OCI-LY7 (cell line): ENCODE data around the gene ZNF605. TPM values are rescaled to one million over a fixed set of nuclear protein-coding genes. Genes with fewer than 3 reads are reported as not detected.

Source experiments
- BruUV-seq: library from RNA; stranded (reverse); fragments of 400-500 nt; replicated peaks from 2 replicates; lab custom pipeline; 2021; lab: Mats Ljungman, UMichigan
- CTCF ChIA-PET: fragments of 300-600 bp; sonication (Branson Sonifier 250); formaldehyde crosslinking; loops from one replicate; lab custom pipeline; 2022; ENCODE audit warnings: antibody characterized with exemption; ENCODE audit not compliant: unreplicated experiment; lab: Charles Lee
- POLR2A ChIA-PET: fragments of 300-600 bp; sonication (Branson Sonifier 250); formaldehyde crosslinking; loops from one replicate; lab custom pipeline; 2022; ENCODE audit warnings: antibody characterized with exemption; lab: Charles Lee
- DNase-seq: peaks from one replicate; pipeline ENCODE4 v3.0.0-alpha.2; 2015; ENCODE audit warnings: low spot score
- H2AFZ ChIP-seq: fragments of 200-600 bp; sonication (generic), shearing (Covaris generic); 2 replicates; pipeline ENCODE4 v1.6.1; 2014; ENCODE audit warnings: mild to moderate bottlenecking, antibody characterized with exemption, low read length, moderate library complexity
- H3K27ac ChIP-seq: fragments of 200-600 bp; sonication (generic); 2 replicates; pipeline ENCODE4 v1.5.1; 2014; ENCODE audit warnings: mixed run types, low read depth, mild to moderate bottlenecking, moderate library complexity, low read length, inconsistent platforms; ENCODE audit not compliant: poor library complexity, severe bottlenecking
- H3K36me3 ChIP-seq: fragments of 200-600 bp; sonication (generic); 2 replicates; pipeline ENCODE4 v1.6.1; 2014; ENCODE audit warnings: mild to moderate bottlenecking, antibody characterized with exemption, low read length, moderate library complexity, mixed read lengths; ENCODE audit not compliant: insufficient read depth
- H3K4me1 ChIP-seq: fragments of 200-600 bp; sonication (generic); 2 replicates; pipeline ENCODE4 v1.5.1; 2014; ENCODE audit warnings: mild to moderate bottlenecking, low read length; ENCODE audit not compliant: insufficient read depth, poor library complexity, severe bottlenecking
- H3K4me2 ChIP-seq: fragments of 200-600 bp; sonication (generic); 2 replicates; pipeline ENCODE4 v1.6.1; 2014; ENCODE audit warnings: mild to moderate bottlenecking, low read length
- H3K4me3 ChIP-seq: fragments of 200-600 bp; sonication (generic); 2 replicates; pipeline ENCODE4 v1.5.1; 2014; ENCODE audit warnings: mild to moderate bottlenecking, low read depth, low read length; ENCODE audit not compliant: poor library complexity, severe bottlenecking
- H3K79me2 ChIP-seq: fragments of 200-600 bp; sonication (generic); 2 replicates; pipeline ENCODE4 v1.6.1; 2016; ENCODE audit warnings: low read depth, mild to moderate bottlenecking, low read length, moderate library complexity, mixed read lengths; ENCODE audit not compliant: insufficient read depth
- H3K9me2 ChIP-seq: fragments of 200-600 bp; sonication (generic); 2 replicates; pipeline ENCODE4 v1.6.1; 2016; ENCODE audit warnings: mild to moderate bottlenecking, low read length, mixed read lengths; ENCODE audit not compliant: insufficient read depth
- H3K9me3 ChIP-seq: fragments of 200-600 bp; sonication (generic); 2 replicates; pipeline ENCODE4 v1.6.1; 2014; ENCODE audit warnings: mild to moderate bottlenecking, mixed run types, low read length, mixed read lengths
- H4K20me1 ChIP-seq: fragments of 200-600 bp; sonication (generic); 2 replicates; pipeline ENCODE4 v1.6.1; 2014; ENCODE audit warnings: mild to moderate bottlenecking, antibody characterized with exemption, low read length, moderate library complexity, mixed read lengths; ENCODE audit not compliant: insufficient read depth
- EZH2phosphoT487 ChIP-seq: fragments of 200-600 bp; sonication (generic); IDR thresholded peaks from 2 replicates; pipeline ENCODE4 v1.6.1; 2018; ENCODE audit warnings: low read depth, borderline replicate concordance, mild to moderate bottlenecking, mixed run types, antibody characterized with exemption, low read length, moderate library complexity, mixed read lengths
- intact Hi-C: fragments of 100-400 bp; cut with micrococcal nuclease; formaldehyde crosslinking; loops from one replicate; pipeline ENCODE4 v1.10.0; 2022; ENCODE audit not compliant: unreplicated experiment
- total RNA-seq, 2 experiments: library from RNA; depleted of rRNA in 1 of 2; stranded (reverse); fragments of >200 nt in 1 of 2; shearing (Covaris generic) in 1 of 2; gene quantifications; 2 replicates each; pipeline ENCODE4 v1.2.3, GENCODE V29; 2014 to 2022
- TF ChIP-seq, protein P1 (sequence below): fragments of 200-600 bp; sonication (generic); conservative IDR thresholded peaks from 2 replicates; pipeline ENCODE4 v1.5.1; 2014; ENCODE audit warnings: mild to moderate bottlenecking, antibody characterized with exemption, low read length, moderate library complexity, mixed read lengths

Gene ZNF605
- total RNA-seq, 2 experiments from 2014 or later, result 6.6 to 13.9 TPM

- no peaks in the 10 kb centered on the region for H3K9me2 ChIP-seq
- ChIA-PET POLR2A (no interaction called here), CTCF (no interaction called here)
- peaks cover 24% of the 10 kb centered on the region; the same call in 1 of the 2 replicates for H3K9me3 ChIP-seq
- H3K27ac ChIP-seq, result no peak overlapping the region
- no peak for TF ChIP-seq EZH2phosphoT487
- TF ChIP-seq, protein P1, sequence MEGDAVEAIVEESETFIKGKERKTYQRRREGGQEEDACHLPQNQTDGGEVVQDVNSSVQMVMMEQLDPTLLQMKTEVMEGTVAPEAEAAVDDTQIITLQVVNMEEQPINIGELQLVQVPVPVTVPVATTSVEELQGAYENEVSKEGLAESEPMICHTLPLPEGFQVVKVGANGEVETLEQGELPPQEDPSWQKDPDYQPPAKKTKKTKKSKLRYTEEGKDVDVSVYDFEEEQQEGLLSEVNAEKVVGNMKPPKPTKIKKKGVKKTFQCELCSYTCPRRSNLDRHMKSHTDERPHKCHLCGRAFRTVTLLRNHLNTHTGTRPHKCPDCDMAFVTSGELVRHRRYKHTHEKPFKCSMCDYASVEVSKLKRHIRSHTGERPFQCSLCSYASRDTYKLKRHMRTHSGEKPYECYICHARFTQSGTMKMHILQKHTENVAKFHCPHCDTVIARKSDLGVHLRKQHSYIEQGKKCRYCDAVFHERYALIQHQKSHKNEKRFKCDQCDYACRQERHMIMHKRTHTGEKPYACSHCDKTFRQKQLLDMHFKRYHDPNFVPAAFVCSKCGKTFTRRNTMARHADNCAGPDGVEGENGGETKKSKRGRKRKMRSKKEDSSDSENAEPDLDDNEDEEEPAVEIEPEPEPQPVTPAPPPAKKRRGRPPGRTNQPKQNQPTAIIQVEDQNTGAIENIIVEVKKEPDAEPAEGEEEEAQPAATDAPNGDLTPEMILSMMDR, result no peak
- no peak for DNase-seq
- no TSS peak for BruUV-seq
- H3K79me2 ChIP-seq, result no peaks in the 10 kb centered on the region
- H2AFZ ChIP-seq, result no peak overlapping the region
- peaks cover 42% of the 10 kb centered on the region for H3K36me3 ChIP-seq
- H3K4me3 ChIP-seq, result no peak overlapping the region
- no peaks in the 10 kb centered on the region for H4K20me1 ChIP-seq
- no peak overlapping the region for H3K4me2 ChIP-seq
- intact Hi-C loops, result no loop called here
- H3K4me1 ChIP-seq, result no peaks in the 10 kb centered on the region
Measured at GRCh38 chr12:132946246-132946820, 9.8 kb downstream of the ZNF605 start.

DNA sequence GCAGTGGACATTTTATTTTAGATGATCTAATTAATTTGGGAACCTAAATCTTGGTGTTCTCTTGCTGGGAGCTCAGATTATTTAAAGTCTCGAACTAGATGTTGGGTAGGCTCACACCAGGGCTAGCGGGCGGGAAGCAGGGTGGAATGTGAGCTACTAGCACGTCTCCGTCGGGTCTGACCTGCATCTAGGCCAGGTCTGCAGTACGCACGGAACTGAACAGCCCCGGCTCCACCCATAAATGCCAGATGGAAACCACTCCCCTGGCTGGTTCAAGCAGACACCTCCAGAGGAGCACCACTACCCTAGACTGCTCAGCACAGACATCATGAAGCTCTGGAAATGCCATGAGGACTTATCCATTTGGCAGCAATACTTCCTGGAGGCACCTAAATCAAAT is 10.3 kb downstream of the ZNF605 start:
- H3K4me2 ChIP-seq, result no peak overlapping the region
- H2AFZ ChIP-seq, result no peak overlapping the region
- no peaks in the 10 kb centered on the region for H4K20me1 ChIP-seq
- no peak for DNase-seq
- H3K9me2 ChIP-seq, result no peaks in the 10 kb centered on the region
- H3K9me3 ChIP-seq, result peaks cover 18% of the 10 kb centered on the region; the same call in 1 of the 2 replicates
- TF ChIP-seq, protein P1, result no peak
- no peak for TF ChIP-seq EZH2phosphoT487
- no peak overlapping the region for H3K27ac ChIP-seq
- no peaks in the 10 kb centered on the region for H3K4me1 ChIP-seq
- H3K36me3 ChIP-seq, result peaks cover 47% of the 10 kb centered on the region
- no TSS peak for BruUV-seq
- POLR2A ChIA-PET, result no interaction called here
- H3K4me3 ChIP-seq, result no peak overlapping the region
- intact Hi-C loops, result no loop called here
- CTCF ChIA-PET, result no interaction called here
- H3K79me2 ChIP-seq, result no peaks in the 10 kb centered on the region

DNA sequence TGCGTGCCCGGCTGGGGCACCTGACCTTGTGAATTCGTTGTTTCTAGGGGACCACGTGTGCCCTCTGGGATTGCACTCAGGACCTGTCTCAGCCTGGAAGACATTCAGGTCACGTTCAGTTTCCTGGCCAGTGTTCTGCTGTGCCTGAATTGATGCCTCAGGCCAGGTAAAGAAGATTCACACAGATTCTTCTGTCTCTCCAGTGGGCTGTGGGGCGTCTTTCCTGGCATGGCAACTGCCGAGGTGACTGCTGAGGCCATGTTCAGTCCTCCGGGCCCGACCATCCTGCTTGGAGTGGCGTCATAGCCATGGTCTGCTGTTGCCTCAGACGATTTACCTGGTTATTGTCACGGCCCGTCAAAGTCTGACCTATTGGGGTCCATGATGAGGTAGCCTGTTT is 13.5 kb downstream of the ZNF605 start:
- no peak overlapping the region for H3K27ac ChIP-seq
- no peaks in the 10 kb centered on the region for H3K4me1 ChIP-seq
- H2AFZ ChIP-seq, result no peak overlapping the region
- H3K9me3 ChIP-seq, result peaks cover under 1% of the 10 kb centered on the region; the same call in 1 of the 2 replicates
- no peak overlapping the region for H3K4me3 ChIP-seq
- ChIA-PET POLR2A (no interaction called here), CTCF (no interaction called here)
- H3K36me3 ChIP-seq, result peaks cover 48% of the 10 kb centered on the region
- H3K79me2 ChIP-seq, result no peaks in the 10 kb centered on the region
- BruUV-seq, result no TSS peak
- no peak overlapping the region for H3K4me2 ChIP-seq
- no peak for TF ChIP-seq EZH2phosphoT487
- TF ChIP-seq, protein P1, result no peak
- H4K20me1 ChIP-seq, result no peaks in the 10 kb centered on the region
- DNase-seq, result no peak
- intact Hi-C loops, result no loop called here
- no peaks in the 10 kb centered on the region for H3K9me2 ChIP-seq
